ENCODE results near the gene GPR132. TPM values are rescaled to one million over a fixed set of nuclear protein-coding genes. Genes with fewer than 3 reads are reported as not detected.
A peak's percentile ranks its signal among the peaks of the same experiment; 100 is the strongest.

GPR132 gene
- total and polyA plus RNA-seq, 2 experiments from 2014 or later = 0.14 TPM; not detected in 1

- no peak for DNase-seq (ENCODE audit: low spot score)
- no peak overlapping the region for H3K4me3 Mint-ChIP-seq
Measured at GRCh38 chr14:105005929-105006830, 59.0 kb downstream of the GPR132 start.

GRCh38 chr14:105005329-105005928 is 59.8 kb downstream of the GPR132 start:
- Histone ChIP-seq H3K79me2 (replicated peaks; ENCODE audit: insufficient read depth) (peaks cover 19% of the 10 kb centered on the region), H3K9me2 (ENCODE audit: insufficient read depth) (no peaks in the 10 kb centered on the region), H3K4me2 (no peak overlapping the region), H3K27ac (ENCODE audit: low read depth) (no peak overlapping the region), H4K20me1 (replicated peaks; ENCODE audit: insufficient read depth) (peaks cover 12% of the 10 kb centered on the region), H3K36me3 (ENCODE audit: insufficient read depth) (peaks cover 13% of the 10 kb centered on the region), H3F3A (replicated peaks; ENCODE audit: low read depth) (no peaks in the 10 kb centered on the region), H3K4me1 (ENCODE audit: insufficient read depth) (no peaks in the 10 kb centered on the region), H2AFZ (no peak overlapping the region), H3K27me3 (ENCODE audit: insufficient read depth) (no peaks in the 10 kb centered on the region), H3K4me3 (no peak overlapping the region)
- H3K4me3 Mint-ChIP-seq = no peak overlapping the region
- no peaks in the 10 kb centered on the region for H3K4me1 Mint-ChIP-seq
- TF ChIP-seq, protein P1, sequence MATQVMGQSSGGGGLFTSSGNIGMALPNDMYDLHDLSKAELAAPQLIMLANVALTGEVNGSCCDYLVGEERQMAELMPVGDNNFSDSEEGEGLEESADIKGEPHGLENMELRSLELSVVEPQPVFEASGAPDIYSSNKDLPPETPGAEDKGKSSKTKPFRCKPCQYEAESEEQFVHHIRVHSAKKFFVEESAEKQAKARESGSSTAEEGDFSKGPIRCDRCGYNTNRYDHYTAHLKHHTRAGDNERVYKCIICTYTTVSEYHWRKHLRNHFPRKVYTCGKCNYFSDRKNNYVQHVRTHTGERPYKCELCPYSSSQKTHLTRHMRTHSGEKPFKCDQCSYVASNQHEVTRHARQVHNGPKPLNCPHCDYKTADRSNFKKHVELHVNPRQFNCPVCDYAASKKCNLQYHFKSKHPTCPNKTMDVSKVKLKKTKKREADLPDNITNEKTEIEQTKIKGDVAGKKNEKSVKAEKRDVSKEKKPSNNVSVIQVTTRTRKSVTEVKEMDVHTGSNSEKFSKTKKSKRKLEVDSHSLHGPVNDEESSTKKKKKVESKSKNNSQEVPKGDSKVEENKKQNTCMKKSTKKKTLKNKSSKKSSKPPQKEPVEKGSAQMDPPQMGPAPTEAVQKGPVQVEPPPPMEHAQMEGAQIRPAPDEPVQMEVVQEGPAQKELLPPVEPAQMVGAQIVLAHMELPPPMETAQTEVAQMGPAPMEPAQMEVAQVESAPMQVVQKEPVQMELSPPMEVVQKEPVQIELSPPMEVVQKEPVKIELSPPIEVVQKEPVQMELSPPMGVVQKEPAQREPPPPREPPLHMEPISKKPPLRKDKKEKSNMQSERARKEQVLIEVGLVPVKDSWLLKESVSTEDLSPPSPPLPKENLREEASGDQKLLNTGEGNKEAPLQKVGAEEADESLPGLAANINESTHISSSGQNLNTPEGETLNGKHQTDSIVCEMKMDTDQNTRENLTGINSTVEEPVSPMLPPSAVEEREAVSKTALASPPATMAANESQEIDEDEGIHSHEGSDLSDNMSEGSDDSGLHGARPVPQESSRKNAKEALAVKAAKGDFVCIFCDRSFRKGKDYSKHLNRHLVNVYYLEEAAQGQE (IDR thresholded peaks at IDR 0.05; ENCODE audit: unreplicated experiment) = no peak
- TF ChIP-seq, protein P2, sequence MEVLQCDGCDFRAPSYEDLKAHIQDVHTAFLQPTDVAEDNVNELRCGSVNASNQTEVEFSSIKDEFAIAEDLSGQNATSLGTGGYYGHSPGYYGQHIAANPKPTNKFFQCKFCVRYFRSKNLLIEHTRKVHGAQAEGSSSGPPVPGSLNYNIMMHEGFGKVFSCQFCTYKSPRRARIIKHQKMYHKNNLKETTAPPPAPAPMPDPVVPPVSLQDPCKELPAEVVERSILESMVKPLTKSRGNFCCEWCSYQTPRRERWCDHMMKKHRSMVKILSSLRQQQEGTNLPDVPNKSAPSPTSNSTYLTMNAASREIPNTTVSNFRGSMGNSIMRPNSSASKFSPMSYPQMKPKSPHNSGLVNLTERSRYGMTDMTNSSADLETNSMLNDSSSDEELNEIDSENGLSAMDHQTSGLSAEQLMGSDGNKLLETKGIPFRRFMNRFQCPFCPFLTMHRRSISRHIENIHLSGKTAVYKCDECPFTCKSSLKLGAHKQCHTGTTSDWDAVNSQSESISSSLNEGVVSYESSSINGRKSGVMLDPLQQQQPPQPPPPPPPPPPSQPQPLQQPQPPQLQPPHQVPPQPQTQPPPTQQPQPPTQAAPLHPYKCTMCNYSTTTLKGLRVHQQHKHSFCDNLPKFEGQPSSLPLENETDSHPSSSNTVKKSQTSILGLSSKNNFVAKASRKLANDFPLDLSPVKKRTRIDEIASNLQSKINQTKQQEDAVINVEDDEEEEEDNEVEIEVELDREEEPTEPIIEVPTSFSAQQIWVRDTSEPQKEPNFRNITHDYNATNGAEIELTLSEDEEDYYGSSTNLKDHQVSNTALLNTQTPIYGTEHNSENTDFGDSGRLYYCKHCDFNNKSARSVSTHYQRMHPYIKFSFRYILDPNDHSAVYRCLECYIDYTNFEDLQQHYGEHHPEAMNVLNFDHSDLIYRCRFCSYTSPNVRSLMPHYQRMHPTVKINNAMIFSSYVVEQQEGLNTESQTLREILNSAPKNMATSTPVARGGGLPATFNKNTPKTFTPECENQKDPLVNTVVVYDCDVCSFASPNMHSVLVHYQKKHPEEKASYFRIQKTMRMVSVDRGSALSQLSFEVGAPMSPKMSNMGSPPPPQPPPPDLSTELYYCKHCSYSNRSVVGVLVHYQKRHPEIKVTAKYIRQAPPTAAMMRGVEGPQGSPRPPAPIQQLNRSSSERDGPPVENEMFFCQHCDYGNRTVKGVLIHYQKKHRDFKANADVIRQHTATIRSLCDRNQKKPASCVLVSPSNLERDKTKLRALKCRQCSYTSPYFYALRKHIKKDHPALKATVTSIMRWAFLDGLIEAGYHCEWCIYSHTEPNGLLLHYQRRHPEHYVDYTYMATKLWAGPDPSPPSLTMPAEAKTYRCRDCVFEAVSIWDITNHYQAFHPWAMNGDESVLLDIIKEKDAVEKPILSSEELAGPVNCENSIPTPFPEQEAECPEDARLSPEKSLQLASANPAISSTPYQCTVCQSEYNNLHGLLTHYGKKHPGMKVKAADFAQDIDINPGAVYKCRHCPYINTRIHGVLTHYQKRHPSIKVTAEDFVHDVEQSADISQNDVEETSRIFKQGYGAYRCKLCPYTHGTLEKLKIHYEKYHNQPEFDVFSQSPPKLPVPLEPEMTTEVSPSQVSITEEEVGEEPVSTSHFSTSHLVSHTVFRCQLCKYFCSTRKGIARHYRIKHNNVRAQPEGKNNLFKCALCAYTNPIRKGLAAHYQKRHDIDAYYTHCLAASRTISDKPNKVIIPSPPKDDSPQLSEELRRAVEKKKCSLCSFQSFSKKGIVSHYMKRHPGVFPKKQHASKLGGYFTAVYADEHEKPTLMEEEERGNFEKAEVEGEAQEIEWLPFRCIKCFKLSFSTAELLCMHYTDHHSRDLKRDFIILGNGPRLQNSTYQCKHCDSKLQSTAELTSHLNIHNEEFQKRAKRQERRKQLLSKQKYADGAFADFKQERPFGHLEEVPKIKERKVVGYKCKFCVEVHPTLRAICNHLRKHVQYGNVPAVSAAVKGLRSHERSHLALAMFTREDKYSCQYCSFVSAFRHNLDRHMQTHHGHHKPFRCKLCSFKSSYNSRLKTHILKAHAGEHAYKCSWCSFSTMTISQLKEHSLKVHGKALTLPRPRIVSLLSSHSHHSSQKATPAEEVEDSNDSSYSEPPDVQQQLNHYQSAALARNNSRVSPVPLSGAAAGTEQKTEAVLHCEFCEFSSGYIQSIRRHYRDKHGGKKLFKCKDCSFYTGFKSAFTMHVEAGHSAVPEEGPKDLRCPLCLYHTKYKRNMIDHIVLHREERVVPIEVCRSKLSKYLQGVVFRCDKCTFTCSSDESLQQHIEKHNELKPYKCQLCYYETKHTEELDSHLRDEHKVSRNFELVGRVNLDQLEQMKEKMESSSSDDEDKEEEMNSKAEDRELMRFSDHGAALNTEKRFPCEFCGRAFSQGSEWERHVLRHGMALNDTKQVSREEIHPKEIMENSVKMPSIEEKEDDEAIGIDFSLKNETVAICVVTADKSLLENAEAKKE (CRISPR knock-in tag; IDR thresholded peaks at IDR 0.05) = no peak
- TF ChIP-seq ZNF331 (CRISPR knock-in tag; IDR thresholded peaks at IDR 0.05; ENCODE audit: low read depth) (no peak), CREB1 (CRISPR knock-in tag; IDR thresholded peaks at IDR 0.05; ENCODE audit: low read depth) (no peak), NANOG (IDR thresholded peaks at IDR 0.05; ENCODE audit: borderline replicate concordance) (no peak)
- H3K27ac Mint-ChIP-seq = no peak overlapping the region
- peak; percentile 21 for ATAC-seq
- H3K36me3 Mint-ChIP-seq (ENCODE audit: low read depth) = peaks cover 23% of the 10 kb centered on the region
- no peak for DNase-seq (ENCODE audit: low spot score)
- peaks cover 8% of the 10 kb centered on the region for H3K27me3 Mint-ChIP-seq (ENCODE audit: insufficient read depth, low read depth, poor library complexity)
- no peaks in the 10 kb centered on the region for H3K9me3 Mint-ChIP-seq

More at GRCh38 chr14:105005929-105006830, 59.0 kb downstream of the GPR132 start:
- H4K20me1 ChIP-seq (replicated peaks; ENCODE audit: insufficient read depth) = peaks cover 17% of the 10 kb centered on the region
- Mint-ChIP-seq H3K36me3 (ENCODE audit: low read depth) (peaks cover 29% of the 10 kb centered on the region), H3K27me3 (ENCODE audit: insufficient read depth, low read depth, poor library complexity) (peaks cover 10% of the 10 kb centered on the region), H3K4me1 (no peaks in the 10 kb centered on the region), H3K9me3 (no peaks in the 10 kb centered on the region), H3K27ac (peak overlapping the region; percentile 70; the same call in 1 of the 2 replicates)
- no peak overlapping the region for H2AFZ ChIP-seq
- peaks cover 13% of the 10 kb centered on the region for H3K36me3 ChIP-seq (ENCODE audit: insufficient read depth)
- peaks cover 27% of the 10 kb centered on the region for H3K79me2 ChIP-seq (replicated peaks; ENCODE audit: insufficient read depth)
- TF ChIP-seq ETS1 (IDR thresholded peaks at IDR 0.05) (no peak), POLR2AphosphoS5 (IDR thresholded peaks at IDR 0.05; ENCODE audit: low read depth) (peak; percentile 22; the same call in 1 of the 2 replicates)
- H3K4me3 ChIP-seq = no peak overlapping the region
- no peaks in the 10 kb centered on the region for H3K4me1 ChIP-seq (ENCODE audit: insufficient read depth)
- H3K9me2 ChIP-seq (ENCODE audit: insufficient read depth) = no peaks in the 10 kb centered on the region
- no peak overlapping the region for H3K27ac ChIP-seq (ENCODE audit: low read depth)
- H3F3A ChIP-seq (replicated peaks; ENCODE audit: low read depth) = no peaks in the 10 kb centered on the region
- H3K27me3 ChIP-seq (ENCODE audit: insufficient read depth) = no peaks in the 10 kb centered on the region
- H3K4me2 ChIP-seq = no peak overlapping the region
- ATAC-seq = peak; percentile 13
